OCI-LY7 (cell line): Measurements from ENCODE around the gene ST6GAL1. TPM values are rescaled to one million over a fixed set of nuclear protein-coding genes. Genes with fewer than 3 reads are reported as not detected.

ENCODE experiments used
- BruUV-seq: library from RNA; stranded (reverse); fragments of 400-500 nt; replicated peaks from 2 replicates; lab custom pipeline; 2021; lab: Mats Ljungman, UMichigan
- CTCF ChIA-PET: fragments of 300-600 bp; sonication (Branson Sonifier 250); formaldehyde crosslinking; loops from one replicate; lab custom pipeline; 2022; ENCODE audit warnings: antibody characterized with exemption; ENCODE audit not compliant: unreplicated experiment; lab: Charles Lee
- POLR2A ChIA-PET: fragments of 300-600 bp; sonication (Branson Sonifier 250); formaldehyde crosslinking; loops from one replicate; lab custom pipeline; 2022; ENCODE audit warnings: antibody characterized with exemption; lab: Charles Lee
- DNase-seq: peaks from one replicate; pipeline ENCODE4 v3.0.0-alpha.2; 2015; ENCODE audit warnings: low spot score
- H2AFZ ChIP-seq: fragments of 200-600 bp; sonication (generic), shearing (Covaris generic); 2 replicates; pipeline ENCODE4 v1.6.1; 2014; ENCODE audit warnings: mild to moderate bottlenecking, antibody characterized with exemption, low read length, moderate library complexity
- H3K27ac ChIP-seq: fragments of 200-600 bp; sonication (generic); 2 replicates; pipeline ENCODE4 v1.5.1; 2014; ENCODE audit warnings: mixed run types, low read depth, mild to moderate bottlenecking, moderate library complexity, low read length, inconsistent platforms; ENCODE audit not compliant: poor library complexity, severe bottlenecking
- H3K36me3 ChIP-seq: fragments of 200-600 bp; sonication (generic); 2 replicates; pipeline ENCODE4 v1.6.1; 2014; ENCODE audit warnings: mild to moderate bottlenecking, antibody characterized with exemption, low read length, moderate library complexity, mixed read lengths; ENCODE audit not compliant: insufficient read depth
- H3K4me1 ChIP-seq: fragments of 200-600 bp; sonication (generic); 2 replicates; pipeline ENCODE4 v1.5.1; 2014; ENCODE audit warnings: mild to moderate bottlenecking, low read length; ENCODE audit not compliant: insufficient read depth, poor library complexity, severe bottlenecking
- H3K4me2 ChIP-seq: fragments of 200-600 bp; sonication (generic); 2 replicates; pipeline ENCODE4 v1.6.1; 2014; ENCODE audit warnings: mild to moderate bottlenecking, low read length
- H3K4me3 ChIP-seq: fragments of 200-600 bp; sonication (generic); 2 replicates; pipeline ENCODE4 v1.5.1; 2014; ENCODE audit warnings: mild to moderate bottlenecking, low read depth, low read length; ENCODE audit not compliant: poor library complexity, severe bottlenecking
- H3K79me2 ChIP-seq: fragments of 200-600 bp; sonication (generic); 2 replicates; pipeline ENCODE4 v1.6.1; 2016; ENCODE audit warnings: low read depth, mild to moderate bottlenecking, low read length, moderate library complexity, mixed read lengths; ENCODE audit not compliant: insufficient read depth
- H3K9me2 ChIP-seq: fragments of 200-600 bp; sonication (generic); 2 replicates; pipeline ENCODE4 v1.6.1; 2016; ENCODE audit warnings: mild to moderate bottlenecking, low read length, mixed read lengths; ENCODE audit not compliant: insufficient read depth
- H3K9me3 ChIP-seq: fragments of 200-600 bp; sonication (generic); 2 replicates; pipeline ENCODE4 v1.6.1; 2014; ENCODE audit warnings: mild to moderate bottlenecking, mixed run types, low read length, mixed read lengths
- H4K20me1 ChIP-seq: fragments of 200-600 bp; sonication (generic); 2 replicates; pipeline ENCODE4 v1.6.1; 2014; ENCODE audit warnings: mild to moderate bottlenecking, antibody characterized with exemption, low read length, moderate library complexity, mixed read lengths; ENCODE audit not compliant: insufficient read depth
- CTCF ChIP-seq: fragments of 200-600 bp; sonication (generic); conservative IDR thresholded peaks from 2 replicates; pipeline ENCODE4 v1.5.1; 2014; ENCODE audit warnings: mild to moderate bottlenecking, antibody characterized with exemption, low read length, moderate library complexity, mixed read lengths
- EZH2phosphoT487 ChIP-seq: fragments of 200-600 bp; sonication (generic); IDR thresholded peaks from 2 replicates; pipeline ENCODE4 v1.6.1; 2018; ENCODE audit warnings: low read depth, borderline replicate concordance, mild to moderate bottlenecking, mixed run types, antibody characterized with exemption, low read length, moderate library complexity, mixed read lengths
- intact Hi-C: fragments of 100-400 bp; cut with micrococcal nuclease; formaldehyde crosslinking; loops from one replicate; pipeline ENCODE4 v1.10.0; 2022; ENCODE audit not compliant: unreplicated experiment
- total RNA-seq, 2 experiments: library from RNA; depleted of rRNA in 1 of 2; stranded (reverse); fragments of >200 nt in 1 of 2; shearing (Covaris generic) in 1 of 2; gene quantifications; 2 replicates each; pipeline ENCODE4 v1.2.3, GENCODE V29; 2014 to 2022

The ST6GAL1 gene
- total RNA-seq, 2 experiments from 2014 or later, result 192 to 375 TPM

GRCh38 chr3:187027531-187028278, 97.4 kb downstream of the ST6GAL1 start:
- Histone ChIP-seq H3K9me2 (no peaks in the 10 kb centered on the region), H3K27ac (peak overlapping the region; percentile 98), H3K9me3 (no peaks in the 10 kb centered on the region; the same call in 1 of the 2 replicates), H3K36me3 (peaks cover 88% of the 10 kb centered on the region), H3K79me2 (peaks cover 99% of the 10 kb centered on the region), H3K4me1 (peaks cover 85% of the 10 kb centered on the region), H3K4me2 (peak overlapping the region; percentile 86), H2AFZ (no peak overlapping the region), H3K4me3 (peak overlapping the region; percentile 64), H4K20me1 (peaks cover 35% of the 10 kb centered on the region; the same call in 1 of the 2 replicates)
- DNase-seq, result peak; percentile 57
- CTCF ChIA-PET, result interaction anchor here (0.8 to 2.6 kb wide), 2 partner anchors 28 to 37 kb away, joined by 3 to 8 read pairs; no protein-coding TSS in a partner anchor
- POLR2A ChIA-PET, result interaction anchor here (0.5 to 6.8 kb wide), 23 partner anchors 9 to 244 kb away, joined by 3 to 122 read pairs (median 4); partner anchors contain the start of genes EIF4A2 and RPL39L
- TF ChIP-seq CTCF, result no peak; the same call in 1 of the 2 replicates
- TF ChIP-seq EZH2phosphoT487, result no peak
- BruUV-seq, result no TSS peak
- intact Hi-C loops, result loop anchor here (1.0 to 10.0 kb wide), 4 partner anchors 17 to 1093 kb away; partner anchors contain the start of genes RPL39L and TRA2B

GRCh38 chr3:187031934-187032333, 101.6 kb downstream of the ST6GAL1 start:
- peak overlapping the region; percentile 86 for H3K4me2 ChIP-seq
- no peak for DNase-seq
- intact Hi-C loops, result no loop called here
- peak overlapping the region; percentile 42 for H3K4me3 ChIP-seq
- peaks cover 100% of the 10 kb centered on the region for H3K79me2 ChIP-seq
- TF ChIP-seq EZH2phosphoT487 (no peak), CTCF (no peak)
- H3K36me3 ChIP-seq, result peaks cover 99% of the 10 kb centered on the region
- peak overlapping the region; percentile 98 for H3K27ac ChIP-seq
- H3K9me3 ChIP-seq, result peaks cover 28% of the 10 kb centered on the region; the same call in 1 of the 2 replicates
- no peak overlapping the region for H2AFZ ChIP-seq
- POLR2A ChIA-PET, result interaction anchor here (0.6 to 5.6 kb wide), 19 partner anchors 9 to 103 kb away, joined by 3 to 54 read pairs (median 4); no protein-coding TSS in a partner anchor
- no TSS peak for BruUV-seq
- no peaks in the 10 kb centered on the region for H3K9me2 ChIP-seq
- H3K4me1 ChIP-seq, result peaks cover 62% of the 10 kb centered on the region
- H4K20me1 ChIP-seq, result peaks cover 43% of the 10 kb centered on the region; the same call in 1 of the 2 replicates
- CTCF ChIA-PET, result no interaction called here
